SK-N-SH treated with all-trans-retinoic acid at 6 μM for 48 hours (cell line): ENCODE measurements around the gene IRF5.

ENCODE experiments used
- CREB5 ChIP-seq: fragments of 250-450 bp; sonication (Bioruptor Pico); IDR thresholded peaks from 2 replicates; pipeline ENCODE4 v1.5.1; 2020; ENCODE audit warnings: low read depth, mild to moderate bottlenecking, moderate library complexity
- CSRNP3 ChIP-seq: fragments of 250-450 bp; sonication (Bioruptor Pico); IDR thresholded peaks from 2 replicates; pipeline ENCODE4 v1.5.1; 2021; ENCODE audit warnings: mild to moderate bottlenecking, moderate library complexity
- ESRRG ChIP-seq: fragments of 250-450 bp; sonication (Bioruptor Pico); IDR thresholded peaks from 2 replicates; pipeline ENCODE4 v1.6.1; 2021; ENCODE audit warnings: mild to moderate bottlenecking
- ISL1 ChIP-seq: fragments of 250-450 bp; sonication (Bioruptor Pico); IDR thresholded peaks from 2 replicates; pipeline ENCODE4 v2.1.2; 2022; ENCODE audit warnings: mild to moderate bottlenecking, moderate library complexity
- PATZ1 ChIP-seq: fragments of 250-450 bp; sonication (Bioruptor Pico); IDR thresholded peaks from 2 replicates; pipeline ENCODE4 v1.8.0; 2020; ENCODE audit warnings: mild to moderate bottlenecking, moderate library complexity, borderline replicate concordance
- RARB ChIP-seq: fragments of 250-450 bp; sonication (Bioruptor Pico); IDR thresholded peaks from 2 replicates; pipeline ENCODE4 v1.8.0; 2021; ENCODE audit warnings: mild to moderate bottlenecking, moderate library complexity
- SNAI2 ChIP-seq: fragments of 250-450 bp; sonication (Bioruptor Pico); IDR thresholded peaks from 2 replicates; pipeline ENCODE4 v1.5.0; 2020; ENCODE audit warnings: mild to moderate bottlenecking, moderate library complexity
- ZC3H10 ChIP-seq: fragments of 250-450 bp; sonication (Bioruptor Pico); IDR thresholded peaks from 2 replicates; pipeline ENCODE4 v1.5.1; 2021; ENCODE audit warnings: mild to moderate bottlenecking, moderate library complexity
- ZFP30 ChIP-seq: fragments of 450-650 bp; formaldehyde crosslinking; IDR thresholded peaks from 2 replicates; pipeline ENCODE4 v1.5.0; 2022; ENCODE audit warnings: mild to moderate bottlenecking, moderate library complexity
- ZNF565 ChIP-seq: fragments of 450-650 bp; formaldehyde crosslinking; conservative IDR thresholded peaks from 2 replicates; pipeline ENCODE4 v1.5.0; 2020; ENCODE audit warnings: low read depth, mild to moderate bottlenecking, moderate library complexity

- TF ChIP-seq ZC3H10 (no peak), ZFP30 (no peak), CSRNP3 (CRISPR knock-in tag) (no peak), RARB (CRISPR knock-in tag) (no peak), PATZ1 (CRISPR knock-in tag) (no peak), CREB5 (CRISPR knock-in tag) (no peak), SNAI2 (CRISPR knock-in tag) (no peak), ISL1 (CRISPR knock-in tag) (no peak), ZNF565 (no peak), ESRRG (CRISPR knock-in tag) (no peak)
Observed at GRCh38 chr7:128989961-128990360, 52.2 kb downstream of the IRF5 start.
